Astrocyte (in vitro differentiated cells and primary cell): ENCODE results near the gene USF3. TPM values are rescaled to one million over a fixed set of nuclear protein-coding genes. Genes with fewer than 3 reads are reported as not detected.

ENCODE experiments used
- DNase-seq: peaks from one replicate; pipeline ENCODE4 v3.0.0-alpha.2; 2010; ENCODE audit warnings: low read depth
- FAIRE-seq: peaks from 2 replicates; lab custom pipeline; 2011; peaks lifted over from hg19 to GRCh38; lab: Jason Lieb, UNC
- H2AFZ ChIP-seq: 2 replicates; pipeline ENCODE4 v1.6.0; 2012; ENCODE audit warnings: low read depth, low read length, inconsistent platforms
- H3K27ac ChIP-seq: 2 replicates; pipeline ENCODE4 v1.5.1; 2011; ENCODE audit warnings: low read depth, low read length, inconsistent platforms
- H3K27me3 ChIP-seq: 2 replicates; pipeline ENCODE4 v1.6.0; 2011; ENCODE audit warnings: low read length, inconsistent platforms; ENCODE audit not compliant: insufficient read depth
- H3K36me3 ChIP-seq: 2 replicates; pipeline ENCODE4 v1.5.1; 2011; ENCODE audit warnings: low read length, inconsistent platforms; ENCODE audit not compliant: insufficient read depth
- H3K4me1 ChIP-seq: 2 replicates; pipeline ENCODE4 v1.5.1; 2011; ENCODE audit warnings: low read length, inconsistent platforms; ENCODE audit not compliant: insufficient read depth
- H3K4me2 ChIP-seq: 2 replicates; pipeline ENCODE4 v1.6.0; 2012; ENCODE audit warnings: low read length, inconsistent platforms
- H3K4me3 ChIP-seq: 2 replicates; pipeline ENCODE4 v1.5.1; 2011; ENCODE audit warnings: low read depth, mild to moderate bottlenecking, low read length, inconsistent platforms; ENCODE audit not compliant: insufficient read depth
- H3K79me2 ChIP-seq: 2 replicates; pipeline ENCODE4 v1.6.0; 2012; ENCODE audit warnings: mild to moderate bottlenecking, low read length, inconsistent platforms; ENCODE audit not compliant: insufficient read depth
- H3K9ac ChIP-seq: 2 replicates; pipeline ENCODE4 v1.6.0; 2012; ENCODE audit warnings: mild to moderate bottlenecking, low read length, inconsistent platforms
- H3K9me3 ChIP-seq: 2 replicates; pipeline ENCODE4 v1.5.1; 2012; ENCODE audit warnings: low read depth, mild to moderate bottlenecking, low read length, inconsistent platforms; ENCODE audit not compliant: insufficient read depth
- H4K20me1 ChIP-seq: 2 replicates; pipeline ENCODE4 v1.6.0; 2012; ENCODE audit warnings: low read length, inconsistent platforms; ENCODE audit not compliant: insufficient read depth
- H3K27ac Mint-ChIP-seq: one replicate; pipeline ENCODE4 v1.8.0; 2021; ENCODE audit warnings: mild to moderate bottlenecking, mixed read lengths; ENCODE audit not compliant: unreplicated experiment
- H3K27me3 Mint-ChIP-seq: one replicate; pipeline ENCODE4 v1.8.0; 2021; ENCODE audit warnings: low read depth, mixed read lengths; ENCODE audit not compliant: unreplicated experiment
- H3K36me3 Mint-ChIP-seq: one replicate; pipeline ENCODE4 v1.8.0; 2021; ENCODE audit warnings: low read depth, mixed read lengths; ENCODE audit not compliant: unreplicated experiment
- H3K4me1 Mint-ChIP-seq: one replicate; pipeline ENCODE4 v1.8.0; 2021; ENCODE audit warnings: low read depth, mixed read lengths; ENCODE audit not compliant: unreplicated experiment
- H3K4me3 Mint-ChIP-seq: one replicate; pipeline ENCODE4 v1.8.0; 2021; ENCODE audit warnings: mild to moderate bottlenecking, moderate library complexity, mixed read lengths; ENCODE audit not compliant: unreplicated experiment
- H3K9me3 Mint-ChIP-seq: one replicate; pipeline ENCODE4 v1.8.0; 2021; ENCODE audit warnings: mild to moderate bottlenecking, mixed read lengths; ENCODE audit not compliant: unreplicated experiment
- CTCF ChIP-seq: IDR thresholded peaks from 2 replicates; pipeline ENCODE4 v1.5.1; 2011; ENCODE audit warnings: low read depth, mild to moderate bottlenecking, inconsistent platforms, low read length, moderate library complexity; ENCODE audit not compliant: insufficient read depth
- EZH2 ChIP-seq: IDR thresholded peaks from 2 replicates; pipeline ENCODE4 v1.6.1; 2012; ENCODE audit warnings: mild to moderate bottlenecking, low read length, inconsistent platforms; ENCODE audit not compliant: insufficient read depth
- total RNA-seq: library from RNA; stranded (reverse); gene quantifications from 2 replicates; pipeline ENCODE4 v1.2.1, GENCODE V29; 2021

USF3 gene
- total RNA-seq, 1 donor from 2014 or later = 11.8 TPM

- peaks cover 16% of the 10 kb centered on the region for H3K36me3 Mint-ChIP-seq
- no peaks in the 10 kb centered on the region for H3K9me3 Mint-ChIP-seq
- Histone ChIP-seq H4K20me1 (no peaks in the 10 kb centered on the region), H3K4me1 (no peaks in the 10 kb centered on the region), H3K4me2 (no peak overlapping the region), H3K4me3 (no peak overlapping the region), H3K36me3 (peaks cover 13% of the 10 kb centered on the region), H3K27ac (no peak overlapping the region), H3K9ac (no peak overlapping the region), H3K27me3 (no peaks in the 10 kb centered on the region), H3K79me2 (no peaks in the 10 kb centered on the region), H2AFZ (no peak overlapping the region), H3K9me3 (no peaks in the 10 kb centered on the region)
- no peaks in the 10 kb centered on the region for H3K27me3 Mint-ChIP-seq
- H3K27ac Mint-ChIP-seq = no peak overlapping the region
- FAIRE-seq (no peak), DNase-seq (no peak)
- no peak for TF ChIP-seq CTCF
- no peak for TF ChIP-seq EZH2
- H3K4me1 Mint-ChIP-seq = peaks cover 5% of the 10 kb centered on the region
- no peak overlapping the region for H3K4me3 Mint-ChIP-seq
These were observed 32.7 kb downstream of the USF3 start for GRCh38 chr3:113663761-113664160.

- H3K4me1 ChIP-seq = no peaks in the 10 kb centered on the region
- Mint-ChIP-seq H3K9me3 (no peaks in the 10 kb centered on the region), H3K4me3 (no peak overlapping the region), H3K27ac (no peak overlapping the region), H3K27me3 (no peaks in the 10 kb centered on the region), H3K36me3 (peaks cover 16% of the 10 kb centered on the region), H3K4me1 (peaks cover 4% of the 10 kb centered on the region)
- H3K36me3 ChIP-seq = peaks cover 16% of the 10 kb centered on the region
- DNase-seq (no peak), FAIRE-seq (no peak)
- no peak overlapping the region for H3K4me3 ChIP-seq
- H3K4me2 ChIP-seq = no peak overlapping the region
- H3K79me2 ChIP-seq = no peaks in the 10 kb centered on the region
- H3K9ac ChIP-seq = no peak overlapping the region
- H3K27ac ChIP-seq = no peak overlapping the region
- H2AFZ ChIP-seq = no peak overlapping the region
- no peaks in the 10 kb centered on the region for H4K20me1 ChIP-seq
- no peaks in the 10 kb centered on the region for H3K27me3 ChIP-seq
- H3K9me3 ChIP-seq = no peaks in the 10 kb centered on the region
- TF ChIP-seq EZH2 = no peak
- no peak for TF ChIP-seq CTCF
These were observed 33.1 kb downstream of the USF3 start for GRCh38 chr3:113663324-113663750.

GRCh38 chr3:113662824-113663223 is 33.6 kb downstream of the USF3 start:
- Histone ChIP-seq H3K9ac (no peak overlapping the region), H3K4me2 (no peak overlapping the region), H4K20me1 (no peaks in the 10 kb centered on the region), H2AFZ (no peak overlapping the region), H3K27me3 (no peaks in the 10 kb centered on the region), H3K4me3 (no peak overlapping the region), H3K9me3 (no peaks in the 10 kb centered on the region), H3K27ac (no peak overlapping the region), H3K36me3 (peaks cover 16% of the 10 kb centered on the region), H3K79me2 (no peaks in the 10 kb centered on the region), H3K4me1 (no peaks in the 10 kb centered on the region)
- Mint-ChIP-seq H3K9me3 (no peaks in the 10 kb centered on the region), H3K4me3 (no peak overlapping the region), H3K27ac (no peak overlapping the region), H3K36me3 (peaks cover 19% of the 10 kb centered on the region), H3K4me1 (no peaks in the 10 kb centered on the region), H3K27me3 (no peaks in the 10 kb centered on the region)
- FAIRE-seq = no peak
- no peak for DNase-seq
- no peak for TF ChIP-seq CTCF
- no peak for TF ChIP-seq EZH2
